ENCODE data around the gene NTRK2. TPM values are rescaled to one million over a fixed set of nuclear protein-coding genes. Genes with fewer than 3 reads are reported as not detected.

Gene NTRK2
- total and polyA plus RNA-seq, 2 experiments from 2014 or later = 0.03 TPM; not detected in 1

DNA sequence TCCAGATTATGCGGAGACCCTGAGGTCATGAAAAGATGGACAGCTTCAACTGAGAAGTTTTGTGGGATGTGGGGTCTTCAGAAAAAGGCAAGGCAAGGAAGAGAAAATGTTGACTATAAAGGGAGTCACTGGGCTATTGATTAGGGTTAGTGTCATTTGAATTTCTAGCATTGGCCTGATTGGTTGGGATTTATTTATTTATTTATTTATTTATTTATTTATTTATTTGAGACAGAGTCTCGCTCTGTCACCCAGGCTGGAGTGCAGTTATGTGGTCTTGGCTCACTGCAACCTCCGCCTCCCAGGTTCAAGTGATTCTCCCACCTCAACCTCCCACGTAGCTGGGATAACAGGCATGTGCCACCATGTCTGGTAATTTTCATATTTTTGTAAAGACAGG is 279.7 kb downstream of the NTRK2 start (continued):
- TF ChIP-seq, protein P1, sequence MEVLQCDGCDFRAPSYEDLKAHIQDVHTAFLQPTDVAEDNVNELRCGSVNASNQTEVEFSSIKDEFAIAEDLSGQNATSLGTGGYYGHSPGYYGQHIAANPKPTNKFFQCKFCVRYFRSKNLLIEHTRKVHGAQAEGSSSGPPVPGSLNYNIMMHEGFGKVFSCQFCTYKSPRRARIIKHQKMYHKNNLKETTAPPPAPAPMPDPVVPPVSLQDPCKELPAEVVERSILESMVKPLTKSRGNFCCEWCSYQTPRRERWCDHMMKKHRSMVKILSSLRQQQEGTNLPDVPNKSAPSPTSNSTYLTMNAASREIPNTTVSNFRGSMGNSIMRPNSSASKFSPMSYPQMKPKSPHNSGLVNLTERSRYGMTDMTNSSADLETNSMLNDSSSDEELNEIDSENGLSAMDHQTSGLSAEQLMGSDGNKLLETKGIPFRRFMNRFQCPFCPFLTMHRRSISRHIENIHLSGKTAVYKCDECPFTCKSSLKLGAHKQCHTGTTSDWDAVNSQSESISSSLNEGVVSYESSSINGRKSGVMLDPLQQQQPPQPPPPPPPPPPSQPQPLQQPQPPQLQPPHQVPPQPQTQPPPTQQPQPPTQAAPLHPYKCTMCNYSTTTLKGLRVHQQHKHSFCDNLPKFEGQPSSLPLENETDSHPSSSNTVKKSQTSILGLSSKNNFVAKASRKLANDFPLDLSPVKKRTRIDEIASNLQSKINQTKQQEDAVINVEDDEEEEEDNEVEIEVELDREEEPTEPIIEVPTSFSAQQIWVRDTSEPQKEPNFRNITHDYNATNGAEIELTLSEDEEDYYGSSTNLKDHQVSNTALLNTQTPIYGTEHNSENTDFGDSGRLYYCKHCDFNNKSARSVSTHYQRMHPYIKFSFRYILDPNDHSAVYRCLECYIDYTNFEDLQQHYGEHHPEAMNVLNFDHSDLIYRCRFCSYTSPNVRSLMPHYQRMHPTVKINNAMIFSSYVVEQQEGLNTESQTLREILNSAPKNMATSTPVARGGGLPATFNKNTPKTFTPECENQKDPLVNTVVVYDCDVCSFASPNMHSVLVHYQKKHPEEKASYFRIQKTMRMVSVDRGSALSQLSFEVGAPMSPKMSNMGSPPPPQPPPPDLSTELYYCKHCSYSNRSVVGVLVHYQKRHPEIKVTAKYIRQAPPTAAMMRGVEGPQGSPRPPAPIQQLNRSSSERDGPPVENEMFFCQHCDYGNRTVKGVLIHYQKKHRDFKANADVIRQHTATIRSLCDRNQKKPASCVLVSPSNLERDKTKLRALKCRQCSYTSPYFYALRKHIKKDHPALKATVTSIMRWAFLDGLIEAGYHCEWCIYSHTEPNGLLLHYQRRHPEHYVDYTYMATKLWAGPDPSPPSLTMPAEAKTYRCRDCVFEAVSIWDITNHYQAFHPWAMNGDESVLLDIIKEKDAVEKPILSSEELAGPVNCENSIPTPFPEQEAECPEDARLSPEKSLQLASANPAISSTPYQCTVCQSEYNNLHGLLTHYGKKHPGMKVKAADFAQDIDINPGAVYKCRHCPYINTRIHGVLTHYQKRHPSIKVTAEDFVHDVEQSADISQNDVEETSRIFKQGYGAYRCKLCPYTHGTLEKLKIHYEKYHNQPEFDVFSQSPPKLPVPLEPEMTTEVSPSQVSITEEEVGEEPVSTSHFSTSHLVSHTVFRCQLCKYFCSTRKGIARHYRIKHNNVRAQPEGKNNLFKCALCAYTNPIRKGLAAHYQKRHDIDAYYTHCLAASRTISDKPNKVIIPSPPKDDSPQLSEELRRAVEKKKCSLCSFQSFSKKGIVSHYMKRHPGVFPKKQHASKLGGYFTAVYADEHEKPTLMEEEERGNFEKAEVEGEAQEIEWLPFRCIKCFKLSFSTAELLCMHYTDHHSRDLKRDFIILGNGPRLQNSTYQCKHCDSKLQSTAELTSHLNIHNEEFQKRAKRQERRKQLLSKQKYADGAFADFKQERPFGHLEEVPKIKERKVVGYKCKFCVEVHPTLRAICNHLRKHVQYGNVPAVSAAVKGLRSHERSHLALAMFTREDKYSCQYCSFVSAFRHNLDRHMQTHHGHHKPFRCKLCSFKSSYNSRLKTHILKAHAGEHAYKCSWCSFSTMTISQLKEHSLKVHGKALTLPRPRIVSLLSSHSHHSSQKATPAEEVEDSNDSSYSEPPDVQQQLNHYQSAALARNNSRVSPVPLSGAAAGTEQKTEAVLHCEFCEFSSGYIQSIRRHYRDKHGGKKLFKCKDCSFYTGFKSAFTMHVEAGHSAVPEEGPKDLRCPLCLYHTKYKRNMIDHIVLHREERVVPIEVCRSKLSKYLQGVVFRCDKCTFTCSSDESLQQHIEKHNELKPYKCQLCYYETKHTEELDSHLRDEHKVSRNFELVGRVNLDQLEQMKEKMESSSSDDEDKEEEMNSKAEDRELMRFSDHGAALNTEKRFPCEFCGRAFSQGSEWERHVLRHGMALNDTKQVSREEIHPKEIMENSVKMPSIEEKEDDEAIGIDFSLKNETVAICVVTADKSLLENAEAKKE (CRISPR knock-in tag; IDR thresholded peaks at IDR 0.05) = no peak
- TF ChIP-seq POLR2AphosphoS5 (IDR thresholded peaks at IDR 0.05; ENCODE audit: low read depth) = no peak
- TF ChIP-seq, protein P2, sequence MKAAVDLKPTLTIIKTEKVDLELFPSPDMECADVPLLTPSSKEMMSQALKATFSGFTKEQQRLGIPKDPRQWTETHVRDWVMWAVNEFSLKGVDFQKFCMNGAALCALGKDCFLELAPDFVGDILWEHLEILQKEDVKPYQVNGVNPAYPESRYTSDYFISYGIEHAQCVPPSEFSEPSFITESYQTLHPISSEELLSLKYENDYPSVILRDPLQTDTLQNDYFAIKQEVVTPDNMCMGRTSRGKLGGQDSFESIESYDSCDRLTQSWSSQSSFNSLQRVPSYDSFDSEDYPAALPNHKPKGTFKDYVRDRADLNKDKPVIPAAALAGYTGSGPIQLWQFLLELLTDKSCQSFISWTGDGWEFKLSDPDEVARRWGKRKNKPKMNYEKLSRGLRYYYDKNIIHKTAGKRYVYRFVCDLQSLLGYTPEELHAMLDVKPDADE (IDR thresholded peaks at IDR 0.05) = no peak
- no peak for TF ChIP-seq ZNF114 (CRISPR knock-in tag; IDR thresholded peaks at IDR 0.05)
- TF ChIP-seq EZH2phosphoT487 (IDR thresholded peaks at IDR 0.05; ENCODE audit: unreplicated experiment) = no peak
- TF ChIP-seq STAT1 (IDR thresholded peaks at IDR 0.05; ENCODE audit: unreplicated experiment) = no peak
- TF ChIP-seq JUNB (IDR thresholded peaks at IDR 0.05; ENCODE audit: unreplicated experiment) = no peak
- TF ChIP-seq ZNF331 (CRISPR knock-in tag; IDR thresholded peaks at IDR 0.05; ENCODE audit: low read depth) = no peak

DNA sequence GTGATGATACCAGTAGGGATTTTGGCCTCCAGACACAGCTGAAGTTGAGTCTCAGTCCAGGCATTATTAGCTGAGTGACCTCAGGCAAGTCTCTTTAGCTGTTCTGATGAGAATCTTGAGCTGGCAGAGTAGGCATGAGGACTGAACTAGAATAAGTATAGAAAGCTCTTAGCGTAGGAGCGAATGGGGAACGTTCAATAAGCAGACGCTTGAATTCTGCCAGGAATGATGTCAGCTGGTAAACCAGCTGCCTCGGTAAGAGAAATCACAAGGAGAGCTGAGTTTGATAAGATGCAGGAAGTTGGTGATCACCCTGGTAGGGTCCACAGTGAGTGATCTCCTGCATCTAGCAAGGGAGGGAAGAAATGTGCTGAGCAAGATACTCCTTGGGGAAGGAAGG is 280.4 kb downstream of the NTRK2 start:
- Mint-ChIP-seq H3K27ac (no peak overlapping the region), H3K4me1 (peaks cover 19% of the 10 kb centered on the region), H3K4me3 (no peak overlapping the region), H3K27me3 (ENCODE audit: insufficient read depth, low read depth, poor library complexity) (peaks cover 12% of the 10 kb centered on the region), H3K9me3 (no peaks in the 10 kb centered on the region; the same call in 2 of the 3 replicates), H3K36me3 (ENCODE audit: low read depth) (no peaks in the 10 kb centered on the region)
- Histone ChIP-seq H4K20me1 (replicated peaks; ENCODE audit: insufficient read depth) (no peaks in the 10 kb centered on the region), H3F3A (replicated peaks; ENCODE audit: low read depth) (no peaks in the 10 kb centered on the region), H3K27ac (ENCODE audit: low read depth) (no peak overlapping the region), H3K9me2 (ENCODE audit: insufficient read depth) (0 out of 2 replicates have a peak, but pooled peaks cover 5% of the 10 kb centered on the region), H3K4me1 (ENCODE audit: insufficient read depth) (no peaks in the 10 kb centered on the region; the same call in 1 of the 2 replicates), H3K79me2 (replicated peaks; ENCODE audit: insufficient read depth) (no peaks in the 10 kb centered on the region), H3K27me3 (ENCODE audit: insufficient read depth) (no peaks in the 10 kb centered on the region), H2AFZ (no peak overlapping the region), H3K36me3 (ENCODE audit: insufficient read depth) (no peaks in the 10 kb centered on the region), H3K4me3 (no peak overlapping the region), H3K4me2 (no peak overlapping the region)
- no peak for ATAC-seq
- DNase-seq (ENCODE audit: low spot score) = no peak
- TF ChIP-seq JUNB (IDR thresholded peaks at IDR 0.05; ENCODE audit: unreplicated experiment) (no peak), REST (IDR thresholded peaks at IDR 0.05; ENCODE audit: unreplicated experiment) (no peak), ZNF331 (CRISPR knock-in tag; IDR thresholded peaks at IDR 0.05; ENCODE audit: low read depth) (no peak), EZH2phosphoT487 (IDR thresholded peaks at IDR 0.05; ENCODE audit: unreplicated experiment) (no peak), ZNF114 (CRISPR knock-in tag; IDR thresholded peaks at IDR 0.05) (no peak), CREB1 (CRISPR knock-in tag; IDR thresholded peaks at IDR 0.05; ENCODE audit: low read depth) (no peak)
- TF ChIP-seq, protein P2 (IDR thresholded peaks at IDR 0.05) = no peak
- TF ChIP-seq, protein P3, sequence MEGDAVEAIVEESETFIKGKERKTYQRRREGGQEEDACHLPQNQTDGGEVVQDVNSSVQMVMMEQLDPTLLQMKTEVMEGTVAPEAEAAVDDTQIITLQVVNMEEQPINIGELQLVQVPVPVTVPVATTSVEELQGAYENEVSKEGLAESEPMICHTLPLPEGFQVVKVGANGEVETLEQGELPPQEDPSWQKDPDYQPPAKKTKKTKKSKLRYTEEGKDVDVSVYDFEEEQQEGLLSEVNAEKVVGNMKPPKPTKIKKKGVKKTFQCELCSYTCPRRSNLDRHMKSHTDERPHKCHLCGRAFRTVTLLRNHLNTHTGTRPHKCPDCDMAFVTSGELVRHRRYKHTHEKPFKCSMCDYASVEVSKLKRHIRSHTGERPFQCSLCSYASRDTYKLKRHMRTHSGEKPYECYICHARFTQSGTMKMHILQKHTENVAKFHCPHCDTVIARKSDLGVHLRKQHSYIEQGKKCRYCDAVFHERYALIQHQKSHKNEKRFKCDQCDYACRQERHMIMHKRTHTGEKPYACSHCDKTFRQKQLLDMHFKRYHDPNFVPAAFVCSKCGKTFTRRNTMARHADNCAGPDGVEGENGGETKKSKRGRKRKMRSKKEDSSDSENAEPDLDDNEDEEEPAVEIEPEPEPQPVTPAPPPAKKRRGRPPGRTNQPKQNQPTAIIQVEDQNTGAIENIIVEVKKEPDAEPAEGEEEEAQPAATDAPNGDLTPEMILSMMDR (conservative IDR thresholded peaks at IDR 0.05; ENCODE audit: low read depth in 2 of 2) = no peak

Measured in GM23338 (cell line).